Astrocyte (in vitro differentiated cells and primary cell): ENCODE data around the gene MELTF.

Source experiments
- EZH2 ChIP-seq: IDR thresholded peaks from 2 replicates; pipeline ENCODE4 v1.6.1; 2012; ENCODE audit warnings: mild to moderate bottlenecking, low read length, inconsistent platforms; ENCODE audit not compliant: insufficient read depth
- TF ChIP-seq, protein P1 (sequence below): IDR thresholded peaks from 2 replicates; pipeline ENCODE4 v1.5.1; 2011; ENCODE audit warnings: low read depth, mild to moderate bottlenecking, inconsistent platforms, low read length, moderate library complexity; ENCODE audit not compliant: insufficient read depth

DNA sequence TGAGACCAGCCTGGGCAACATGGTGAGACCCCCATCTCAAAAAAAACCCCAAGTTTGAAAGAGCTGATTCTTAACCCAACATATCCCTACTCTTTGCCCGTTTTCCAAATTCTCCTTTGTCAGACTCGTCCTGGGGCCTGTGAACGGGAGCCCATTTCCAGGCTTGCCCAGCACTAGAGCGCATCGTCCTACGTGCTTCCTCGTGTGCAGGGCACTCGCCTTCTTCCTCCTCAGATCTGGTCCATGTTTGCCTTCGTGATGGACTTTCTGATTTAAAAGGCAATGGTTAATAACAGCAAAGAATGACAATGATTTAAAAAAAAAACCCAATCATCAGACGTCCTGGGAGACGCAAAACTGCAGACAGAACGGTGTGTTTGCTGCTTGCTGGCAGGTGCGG is 10.1 kb downstream of the MELTF start:
- TF ChIP-seq, protein P1, sequence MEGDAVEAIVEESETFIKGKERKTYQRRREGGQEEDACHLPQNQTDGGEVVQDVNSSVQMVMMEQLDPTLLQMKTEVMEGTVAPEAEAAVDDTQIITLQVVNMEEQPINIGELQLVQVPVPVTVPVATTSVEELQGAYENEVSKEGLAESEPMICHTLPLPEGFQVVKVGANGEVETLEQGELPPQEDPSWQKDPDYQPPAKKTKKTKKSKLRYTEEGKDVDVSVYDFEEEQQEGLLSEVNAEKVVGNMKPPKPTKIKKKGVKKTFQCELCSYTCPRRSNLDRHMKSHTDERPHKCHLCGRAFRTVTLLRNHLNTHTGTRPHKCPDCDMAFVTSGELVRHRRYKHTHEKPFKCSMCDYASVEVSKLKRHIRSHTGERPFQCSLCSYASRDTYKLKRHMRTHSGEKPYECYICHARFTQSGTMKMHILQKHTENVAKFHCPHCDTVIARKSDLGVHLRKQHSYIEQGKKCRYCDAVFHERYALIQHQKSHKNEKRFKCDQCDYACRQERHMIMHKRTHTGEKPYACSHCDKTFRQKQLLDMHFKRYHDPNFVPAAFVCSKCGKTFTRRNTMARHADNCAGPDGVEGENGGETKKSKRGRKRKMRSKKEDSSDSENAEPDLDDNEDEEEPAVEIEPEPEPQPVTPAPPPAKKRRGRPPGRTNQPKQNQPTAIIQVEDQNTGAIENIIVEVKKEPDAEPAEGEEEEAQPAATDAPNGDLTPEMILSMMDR, result no peak
- TF ChIP-seq EZH2, result no peak
